K562 (cell line): Measurements from ENCODE around the gene FHL5. TPM values are rescaled to one million over a fixed set of nuclear protein-coding genes. Genes with fewer than 3 reads are reported as not detected.

Experiments
- ATAC-seq: fragments of 200-7000 bp; cut with Tn5 transposase; 3 replicates; pipeline ENCODE4 v1.9.1; 2020; ENCODE audit warnings: moderate library complexity
- BruUV-seq: library from RNA; stranded (reverse); fragments of 400-500 nt; replicated peaks from 2 replicates; lab custom pipeline; 2021; lab: Mats Ljungman, UMichigan
- CTCF ChIA-PET: fragments of 300-600 bp; formaldehyde crosslinking; extraction: SDS; loops from one replicate; lab custom pipeline; 2021; ENCODE audit warnings: low intra/inter-chr PET ratio; lab: Yijun Ruan, JAX
- POLR2A ChIA-PET: fragments of 300-600, 350-650 bp; sonication (Branson Sonifier 250); formaldehyde crosslinking; extraction: SDS; loops from one replicate; lab custom pipeline; 2021; ENCODE audit warnings: antibody characterized with exemption, inconsistent platforms; lab: Yijun Ruan, JAX
- DNase-seq, 4 experiments: peaks; one replicate each; pipeline versions ENCODE4 v3.0.0 to v3.0.0-alpha.2; 2011 to 2018; ENCODE audit warnings: low spot score in 3 of 4, mixed read lengths in 3 of 4; ENCODE audit errors: extremely low read depth in 1 of 4
- FAIRE-seq: peaks from 2 replicates; lab custom pipeline; 2011; peaks lifted over from hg19 to GRCh38; lab: Jason Lieb, UNC
- H2AFZ ChIP-seq: 2 replicates; pipeline ENCODE4 v1.6.0; 2011; ENCODE audit warnings: low read depth, low read length, control low read depth, inconsistent platforms
- H3K27ac ChIP-seq: fragments of 200-600 bp; 3 replicates; pipeline ENCODE4 v1.8.0; 2011; ENCODE audit warnings: low read depth, mild to moderate bottlenecking, control low read depth, inconsistent platforms, low read length, moderate library complexity, mixed read lengths; ENCODE audit errors: extremely low read depth
- H3K27me3 ChIP-seq, 2 experiments: fragments of 300-600 bp in 1 of 2; 2 replicates in 1 of 2; 3 replicates in 1 of 2; pipeline versions ENCODE4 v1.6.0 to v1.8.0; 2011; ENCODE audit warnings: inconsistent platforms in 2 of 2, low read length in 2 of 2, mild to moderate bottlenecking in 1 of 2, mixed read lengths in 1 of 2, moderate library complexity in 1 of 2; ENCODE audit not compliant: control insufficient read depth in 2 of 2, insufficient read depth in 2 of 2
- H3K36me3 ChIP-seq: fragments of 300-600 bp; 3 replicates; pipeline ENCODE4 v1.8.0; 2011; ENCODE audit warnings: mild to moderate bottlenecking, low read length, inconsistent platforms; ENCODE audit not compliant: control insufficient read depth, insufficient read depth
- H3K4me1 ChIP-seq, 2 experiments: fragments of 200-600 bp in 1 of 2; replicated peaks in 1 of 2; 2 replicates in 1 of 2; 3 replicates in 1 of 2; pipeline versions ENCODE4 v1.5.1 to v1.8.0; 2011; ENCODE audit warnings: inconsistent platforms in 2 of 2, low read length in 2 of 2, mild to moderate bottlenecking in 1 of 2, mixed read lengths in 1 of 2, moderate library complexity in 1 of 2; ENCODE audit not compliant: control insufficient read depth in 2 of 2, insufficient read depth in 2 of 2
- H3K4me2 ChIP-seq: 2 replicates; pipeline ENCODE4 v1.6.1; 2011; ENCODE audit warnings: low read length, control low read depth, inconsistent platforms, mixed read lengths; ENCODE audit not compliant: insufficient read depth
- H3K4me3 ChIP-seq: fragments of 200-600 bp; sonication (generic), shearing (Covaris generic); 2 replicates; pipeline ENCODE4 v1.5.1; 2016; ENCODE audit warnings: control low read depth, inconsistent platforms
- H3K79me2 ChIP-seq: fragments of 200-600 bp; 3 replicates; pipeline ENCODE4 v1.8.0; 2011; ENCODE audit warnings: low read length, inconsistent platforms; ENCODE audit not compliant: control insufficient read depth, insufficient read depth
- H3K9ac ChIP-seq, 2 experiments: 2 replicates each; pipeline versions ENCODE4 v1.6.0 to v1.6.1; 2011; ENCODE audit warnings: low read depth in 2 of 2, low read length in 2 of 2, control low read depth in 1 of 2, inconsistent platforms in 1 of 2, mild to moderate bottlenecking in 1 of 2, mixed read lengths in 1 of 2; ENCODE audit not compliant: insufficient read depth in 1 of 2
- H3K9me1 ChIP-seq: one replicate; pipeline ENCODE4 v1.6.0; 2011; ENCODE audit warnings: inconsistent platforms, mild to moderate bottlenecking, low read length, moderate library complexity; ENCODE audit not compliant: control insufficient read depth, insufficient read depth
- H3K9me3 ChIP-seq: replicated peaks from 2 replicates; pipeline ENCODE4 v1.5.1; 2011; ENCODE audit warnings: low read depth, low read length, inconsistent platforms; ENCODE audit not compliant: control insufficient read depth, insufficient read depth
- H4K20me1 ChIP-seq: replicated peaks from 2 replicates; pipeline ENCODE4 v1.6.1; 2011; ENCODE audit warnings: low read length, inconsistent platforms, mixed read lengths; ENCODE audit not compliant: control insufficient read depth, insufficient read depth
- CBX8 ChIP-seq: fragments of 200-600 bp; sonication (generic); IDR thresholded peaks from 2 replicates; pipeline ENCODE4 v1.6.1; 2012; ENCODE audit warnings: borderline replicate concordance, mixed run types, low read depth, mild to moderate bottlenecking, moderate library complexity, mixed read lengths, low read length, control low read depth, inconsistent platforms; ENCODE audit not compliant: poor library complexity, severe bottlenecking; ENCODE audit errors: extremely low read depth
- CHD2 ChIP-seq: IDR thresholded peaks from 2 replicates; pipeline ENCODE4 v1.6.1; 2011; ENCODE audit warnings: low read depth, low read length
- COPS2 ChIP-seq: fragments of 450-650 bp; conservative IDR thresholded peaks from 2 replicates; pipeline ENCODE4 v1.6.1; 2016; ENCODE audit warnings: mild to moderate bottlenecking, moderate library complexity
- DNMT1 ChIP-seq: fragments of 450-650 bp; IDR thresholded peaks from 2 replicates; pipeline ENCODE4 v1.6.1; 2016; ENCODE audit warnings: antibody characterized with exemption, mild to moderate bottlenecking
- ESRRA ChIP-seq: fragments of 450-650 bp; IDR thresholded peaks from 2 replicates; pipeline ENCODE4 v1.6.1; 2014; ENCODE audit warnings: low read depth, mild to moderate bottlenecking, moderate library complexity, borderline replicate concordance
- LEF1 ChIP-seq: fragments of 450-650 bp; IDR thresholded peaks from 2 replicates; pipeline ENCODE4 v1.6.1; 2016; ENCODE audit warnings: mild to moderate bottlenecking
- NFE2 ChIP-seq: IDR thresholded peaks from 2 replicates; pipeline ENCODE4 v1.6.1; 2014; ENCODE audit warnings: antibody characterized with exemption, low read depth
- RBM15 ChIP-seq: fragments of 200-400 bp; formaldehyde crosslinking; IDR thresholded peaks from 2 replicates; pipeline ENCODE4 v1.6.1; 2018; ENCODE audit warnings: mild to moderate bottlenecking, low read length, moderate library complexity; ENCODE audit not compliant: insufficient read depth
- SLC30A9 ChIP-seq: fragments of 250-450 bp; sonication (Bioruptor Pico); IDR thresholded peaks from 2 replicates; pipeline ENCODE4 v1.8.0; 2022; ENCODE audit warnings: mild to moderate bottlenecking, moderate library complexity
- SMARCA5 ChIP-seq: fragments of 450-650 bp; IDR thresholded peaks from 2 replicates; pipeline ENCODE4 v1.6.1; 2016
- ZNF143 ChIP-seq: sonication (generic); formaldehyde crosslinking; IDR thresholded peaks from 2 replicates; pipeline ENCODE4 v1.9.0; 2022; ENCODE audit warnings: mild to moderate bottlenecking, missing genetic modification reagents
- WGBS: fragments of 100-300 bp; shearing (Covaris generic); methylation state at CpG from one replicate; pipeline ENCODE4 v1.1.6; 2016; ENCODE audit warnings: low coverage, mixed read lengths; ENCODE audit not compliant: insufficient coverage; ENCODE audit errors: missing lambda C conversion rate; 5-methylcytosine and 5-hydroxymethylcytosine counted together
- in situ Hi-C: fragments of 300-500 bp; cut with MboI; formaldehyde crosslinking; loops from 4 replicates; pipeline ENCODE4 v1.15.0; 2018; ENCODE audit warnings: inconsistent platforms, mixed read lengths
- intact Hi-C: fragments of 100-400 bp; cut with micrococcal nuclease; formaldehyde crosslinking; loops from 2 replicates; pipeline ENCODE4 v1.14.2; 2022
- polyA plus RNA-seq, 8 experiments: library from polyadenylated mRNA; depleted of rRNA in 4 of 8; stranded (reverse) in 5 of 8; unstranded in 3 of 8; fragments of >200 nt; fragmentation: Nextera tagmentation in 2 of 8; fragmentation: Illumina TruSeq in 1 of 8; extraction: Ambion mirVana in 2 of 8; extraction: Trizol in 1 of 8; gene quantifications; 2 replicates each; pipeline versions ENCODE4 v1.2.1 to v1.2.3, GENCODE V29; 2011 to 2014; ENCODE audit warnings: inconsistent platforms in 1 of 8, missing spikeins in 1 of 8
- total RNA-seq, 7 experiments: library from RNA; depleted of rRNA in 6 of 7; stranded (reverse); fragments of >200 nt in 6 of 7; fragmentation: Illumina TruSeq in 2 of 7; extraction: Trizol in 2 of 7; gene quantifications; 2 replicates each; pipeline versions ENCODE4 v1.2.1 to v1.2.3, GENCODE V29; 2011 to 2021; ENCODE audit warnings: low replicate concordance in 1 of 7
- TF ChIP-seq, protein P1 (sequence below): fragments of 450-650 bp; IDR thresholded peaks from 2 replicates; pipeline ENCODE4 v1.6.1; 2016; ENCODE audit warnings: low read depth
- TF ChIP-seq, protein P2 (sequence below): fragments of 150-350 bp; conservative IDR thresholded peaks from 2 replicates; pipeline ENCODE4 v1.6.1; 2014; ENCODE audit warnings: low read length

Gene FHL5
- total and polyA plus RNA-seq, 9 of the 15 experiments (the other 6 are each of a cell fraction or from before 2014, with no cell fraction given) = not detected

DNA sequence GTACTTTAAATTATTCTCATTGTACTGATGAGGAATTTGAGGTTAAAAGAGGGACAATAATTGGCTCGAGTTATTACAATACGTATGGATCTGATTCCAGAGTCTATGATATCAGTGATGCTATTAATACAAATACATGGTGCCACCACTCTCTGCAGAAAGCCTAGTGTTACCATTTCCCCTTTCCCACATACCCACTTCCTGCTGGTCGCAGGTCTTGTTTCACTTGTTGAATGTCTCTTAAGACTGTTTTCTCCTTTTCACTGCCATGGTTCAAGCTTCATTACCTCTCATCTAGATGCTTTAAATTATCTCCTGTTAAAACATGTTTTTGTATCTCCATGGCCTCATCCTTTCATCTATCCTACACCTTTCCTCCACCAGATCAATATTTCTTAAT lies 62.0 kb downstream of the FHL5 start:
- no peak overlapping the region for H3K4me2 ChIP-seq
- POLR2A ChIA-PET = no interaction called here
- H3K79me2 ChIP-seq = no peaks in the 10 kb centered on the region
- no peaks in the 10 kb centered on the region for H4K20me1 ChIP-seq
- no peak overlapping the region for H2AFZ ChIP-seq
- H3K9me3 ChIP-seq = no peaks in the 10 kb centered on the region
- no peaks in the 10 kb centered on the region for H3K36me3 ChIP-seq
- no peak overlapping the region for H3K4me3 ChIP-seq
- CTCF ChIA-PET = interaction anchor here (0.6 to 2.6 kb wide), 2 partner anchors 274 to 431 kb away, joined by 4 to 11 read pairs; no protein-coding TSS in a partner anchor
- in situ Hi-C loops = loop anchor here (5.0 to 10.0 kb wide), 2 partner anchors 270 to 432 kb away; partner anchors contain the start of gene NDUFAF4
- no TSS peak for BruUV-seq
- no peak overlapping the region for H3K9ac ChIP-seq
- H3K27ac ChIP-seq = no peak overlapping the region
- intact Hi-C loops = loop anchor here (5.0 kb wide), 1 partner anchor 137 kb away; no protein-coding TSS in a partner anchor
- H3K9me1 ChIP-seq = no peaks in the 10 kb centered on the region
- DNase-seq = no peak
- no peak for FAIRE-seq
- H3K27me3 ChIP-seq = no peaks in the 10 kb centered on the region
- no peak for ATAC-seq
- H3K4me1 ChIP-seq = no peaks in the 10 kb centered on the region
- WGBS = 0% methylated on average over 3 of the region's 3 CpGs
- TF ChIP-seq ESRRA (no peak), NFE2 (no peak), SLC30A9 (CRISPR knock-in tag) (no peak), LEF1 (no peak), ZNF143 (CRISPR knock-in tag) (no peak), COPS2 (no peak), CHD2 (no peak), SMARCA5 (no peak), DNMT1 (no peak), RBM15 (no peak), CBX8 (no peak)
- TF ChIP-seq, protein P1, sequence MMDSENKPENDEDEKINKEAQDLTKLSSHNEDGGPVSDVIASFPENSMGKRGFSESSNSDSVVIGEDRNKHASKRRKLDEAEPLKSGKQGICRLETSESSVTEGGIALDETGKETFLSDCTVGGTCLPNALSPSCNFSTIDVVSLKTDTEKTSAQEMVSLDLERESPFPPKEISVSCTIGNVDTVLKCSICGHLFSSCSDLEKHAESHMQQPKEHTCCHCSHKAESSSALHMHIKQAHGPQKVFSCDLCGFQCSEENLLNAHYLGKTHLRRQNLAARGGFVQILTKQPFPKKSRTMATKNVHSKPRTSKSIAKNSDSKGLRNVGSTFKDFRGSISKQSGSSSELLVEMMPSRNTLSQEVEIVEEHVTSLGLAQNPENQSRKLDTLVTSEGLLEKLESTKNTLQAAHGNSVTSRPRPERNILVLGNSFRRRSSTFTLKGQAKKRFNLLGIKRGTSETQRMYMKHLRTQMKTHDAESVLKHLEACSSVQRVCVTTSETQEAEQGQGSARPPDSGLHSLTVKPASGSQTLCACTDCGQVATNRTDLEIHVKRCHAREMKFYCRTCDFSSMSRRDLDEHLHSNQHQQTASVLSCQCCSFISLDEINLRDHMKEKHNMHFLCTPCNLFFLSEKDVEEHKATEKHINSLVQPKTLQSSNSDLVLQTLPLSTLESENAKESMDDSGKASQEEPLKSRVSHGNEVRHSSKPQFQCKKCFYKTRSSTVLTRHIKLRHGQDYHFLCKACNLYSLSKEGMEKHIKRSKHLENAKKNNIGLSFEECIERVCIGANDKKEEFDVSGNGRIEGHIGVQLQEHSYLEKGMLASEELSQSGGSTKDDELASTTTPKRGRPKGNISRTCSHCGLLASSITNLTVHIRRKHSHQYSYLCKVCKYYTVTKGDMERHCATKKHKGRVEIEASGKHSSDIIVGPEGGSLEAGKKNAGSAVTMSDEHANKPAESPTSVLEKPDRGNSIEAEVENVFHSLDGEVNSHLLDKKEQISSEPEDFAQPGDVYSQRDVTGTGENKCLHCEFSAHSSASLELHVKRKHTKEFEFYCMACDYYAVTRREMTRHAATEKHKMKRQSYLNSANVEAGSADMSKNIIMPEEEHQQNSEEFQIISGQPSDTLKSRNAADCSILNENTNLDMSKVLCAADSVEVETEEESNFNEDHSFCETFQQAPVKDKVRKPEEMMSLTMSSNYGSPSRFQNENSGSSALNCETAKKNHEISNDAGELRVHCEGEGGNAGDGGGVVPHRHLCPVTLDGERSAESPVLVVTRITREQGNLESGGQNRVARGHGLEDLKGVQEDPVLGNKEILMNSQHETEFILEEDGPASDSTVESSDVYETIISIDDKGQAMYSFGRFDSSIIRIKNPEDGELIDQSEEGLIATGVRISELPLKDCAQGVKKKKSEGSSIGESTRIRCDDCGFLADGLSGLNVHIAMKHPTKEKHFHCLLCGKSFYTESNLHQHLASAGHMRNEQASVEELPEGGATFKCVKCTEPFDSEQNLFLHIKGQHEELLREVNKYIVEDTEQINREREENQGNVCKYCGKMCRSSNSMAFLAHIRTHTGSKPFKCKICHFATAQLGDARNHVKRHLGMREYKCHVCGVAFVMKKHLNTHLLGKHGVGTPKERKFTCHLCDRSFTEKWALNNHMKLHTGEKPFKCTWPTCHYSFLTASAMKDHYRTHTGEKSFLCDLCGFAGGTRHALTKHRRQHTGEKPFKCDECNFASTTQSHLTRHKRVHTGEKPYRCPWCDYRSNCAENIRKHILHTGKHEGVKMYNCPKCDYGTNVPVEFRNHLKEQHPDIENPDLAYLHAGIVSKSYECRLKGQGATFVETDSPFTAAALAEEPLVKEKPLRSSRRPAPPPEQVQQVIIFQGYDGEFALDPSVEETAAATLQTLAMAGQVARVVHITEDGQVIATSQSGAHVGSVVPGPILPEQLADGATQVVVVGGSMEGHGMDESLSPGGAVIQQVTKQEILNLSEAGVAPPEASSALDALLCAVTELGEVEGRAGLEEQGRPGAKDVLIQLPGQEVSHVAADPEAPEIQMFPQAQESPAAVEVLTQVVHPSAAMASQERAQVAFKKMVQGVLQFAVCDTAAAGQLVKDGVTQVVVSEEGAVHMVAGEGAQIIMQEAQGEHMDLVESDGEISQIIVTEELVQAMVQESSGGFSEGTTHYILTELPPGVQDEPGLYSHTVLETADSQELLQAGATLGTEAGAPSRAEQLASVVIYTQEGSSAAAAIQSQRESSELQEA = no peak
- TF ChIP-seq, protein P2, sequence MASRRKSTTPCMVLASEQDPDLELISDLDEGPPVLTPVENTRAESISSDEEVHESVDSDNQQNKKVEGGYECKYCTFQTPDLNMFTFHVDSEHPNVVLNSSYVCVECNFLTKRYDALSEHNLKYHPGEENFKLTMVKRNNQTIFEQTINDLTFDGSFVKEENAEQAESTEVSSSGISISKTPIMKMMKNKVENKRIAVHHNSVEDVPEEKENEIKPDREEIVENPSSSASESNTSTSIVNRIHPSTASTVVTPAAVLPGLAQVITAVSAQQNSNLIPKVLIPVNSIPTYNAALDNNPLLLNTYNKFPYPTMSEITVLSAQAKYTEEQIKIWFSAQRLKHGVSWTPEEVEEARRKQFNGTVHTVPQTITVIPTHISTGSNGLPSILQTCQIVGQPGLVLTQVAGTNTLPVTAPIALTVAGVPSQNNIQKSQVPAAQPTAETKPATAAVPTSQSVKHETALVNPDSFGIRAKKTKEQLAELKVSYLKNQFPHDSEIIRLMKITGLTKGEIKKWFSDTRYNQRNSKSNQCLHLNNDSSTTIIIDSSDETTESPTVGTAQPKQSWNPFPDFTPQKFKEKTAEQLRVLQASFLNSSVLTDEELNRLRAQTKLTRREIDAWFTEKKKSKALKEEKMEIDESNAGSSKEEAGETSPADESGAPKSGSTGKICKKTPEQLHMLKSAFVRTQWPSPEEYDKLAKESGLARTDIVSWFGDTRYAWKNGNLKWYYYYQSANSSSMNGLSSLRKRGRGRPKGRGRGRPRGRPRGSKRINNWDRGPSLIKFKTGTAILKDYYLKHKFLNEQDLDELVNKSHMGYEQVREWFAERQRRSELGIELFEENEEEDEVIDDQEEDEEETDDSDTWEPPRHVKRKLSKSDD = no peak
